RWPE1 (cell line): ENCODE results near the gene LMX1B.
A peak's percentile ranks its signal among the peaks of the same experiment; 100 is the strongest.

Experiments used
- CTCF ChIA-PET: fragments of 350-600 bp; sonication (Branson Sonifier 250); formaldehyde crosslinking; extraction: SDS; loops from one replicate; lab custom pipeline; 2021; lab: Yijun Ruan, JAX
- POLR2A ChIA-PET: fragments of 400-600 bp; formaldehyde crosslinking; extraction: SDS; loops from one replicate; lab custom pipeline; 2020; ENCODE audit warnings: antibody characterized with exemption; ENCODE audit not compliant: low non-redundant PET; lab: Yijun Ruan, JAX
- DNase-seq: peaks from one replicate; pipeline ENCODE4 v3.0.0; 2012; ENCODE audit warnings: low spot score
- H3K27ac ChIP-seq: fragments of 450-650 bp; 2 replicates; pipeline ENCODE4 v1.5.1; 2017
- TF ChIP-seq, protein P1 (sequence below): fragments of 450-650 bp; conservative IDR thresholded peaks from 2 replicates; pipeline ENCODE4 v1.5.1; 2017; ENCODE audit warnings: low read depth, mild to moderate bottlenecking

The LMX1B gene

DNA sequence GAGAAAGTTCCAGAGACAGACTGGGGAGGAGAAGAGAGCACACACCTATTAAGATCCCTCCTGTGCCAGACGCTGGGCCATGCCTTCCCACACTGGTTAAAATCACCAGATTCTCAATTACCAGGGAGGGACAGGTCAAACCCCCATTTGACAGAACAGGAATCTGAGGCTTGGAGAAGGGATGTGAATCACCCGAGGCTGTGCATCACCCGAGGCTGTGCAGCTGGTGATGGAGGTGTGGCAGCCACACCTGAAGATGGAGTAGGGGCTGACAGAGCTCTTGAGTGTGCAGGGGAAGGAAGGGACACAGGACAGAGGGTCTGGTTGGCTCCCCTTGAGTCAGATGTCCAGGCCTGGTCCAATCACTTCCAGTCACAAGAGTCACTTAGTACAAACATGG lies 70.6 kb downstream of the LMX1B start:
- no peak overlapping the region for H3K27ac ChIP-seq
- TF ChIP-seq, protein P1, sequence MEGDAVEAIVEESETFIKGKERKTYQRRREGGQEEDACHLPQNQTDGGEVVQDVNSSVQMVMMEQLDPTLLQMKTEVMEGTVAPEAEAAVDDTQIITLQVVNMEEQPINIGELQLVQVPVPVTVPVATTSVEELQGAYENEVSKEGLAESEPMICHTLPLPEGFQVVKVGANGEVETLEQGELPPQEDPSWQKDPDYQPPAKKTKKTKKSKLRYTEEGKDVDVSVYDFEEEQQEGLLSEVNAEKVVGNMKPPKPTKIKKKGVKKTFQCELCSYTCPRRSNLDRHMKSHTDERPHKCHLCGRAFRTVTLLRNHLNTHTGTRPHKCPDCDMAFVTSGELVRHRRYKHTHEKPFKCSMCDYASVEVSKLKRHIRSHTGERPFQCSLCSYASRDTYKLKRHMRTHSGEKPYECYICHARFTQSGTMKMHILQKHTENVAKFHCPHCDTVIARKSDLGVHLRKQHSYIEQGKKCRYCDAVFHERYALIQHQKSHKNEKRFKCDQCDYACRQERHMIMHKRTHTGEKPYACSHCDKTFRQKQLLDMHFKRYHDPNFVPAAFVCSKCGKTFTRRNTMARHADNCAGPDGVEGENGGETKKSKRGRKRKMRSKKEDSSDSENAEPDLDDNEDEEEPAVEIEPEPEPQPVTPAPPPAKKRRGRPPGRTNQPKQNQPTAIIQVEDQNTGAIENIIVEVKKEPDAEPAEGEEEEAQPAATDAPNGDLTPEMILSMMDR = no peak
- ChIA-PET POLR2A (no interaction called here), CTCF (no interaction called here)
- no peak for DNase-seq

DNA sequence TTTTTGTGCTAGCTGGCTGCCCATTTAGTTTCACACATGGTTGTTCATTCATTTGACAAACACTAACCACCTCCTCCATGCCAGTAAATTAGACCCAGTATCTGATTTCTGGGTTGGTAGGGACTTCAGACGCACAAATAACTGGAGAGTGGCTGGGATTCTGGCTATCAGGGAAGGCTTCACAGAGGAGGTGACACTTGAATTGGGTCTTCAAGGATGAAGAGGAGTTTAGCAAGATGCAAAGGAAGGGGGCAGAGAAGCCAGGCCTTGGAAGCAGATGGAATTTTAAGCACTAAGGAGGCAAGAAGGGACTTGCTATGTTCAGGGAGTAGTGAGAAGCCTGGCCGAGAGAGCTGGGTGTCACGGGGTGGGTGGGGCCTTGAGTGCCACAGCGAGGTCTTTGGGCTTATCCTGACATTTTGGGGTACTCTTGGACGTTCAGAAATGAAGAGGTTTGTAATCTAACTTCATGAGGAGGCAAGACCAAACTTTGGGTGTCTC lies 71.3 kb downstream of the LMX1B start:
- H3K27ac ChIP-seq = no peak overlapping the region
- CTCF ChIA-PET = interaction anchor here (0.6 kb wide), 1 partner anchor 40 kb away, joined by 3 read pairs; no protein-coding TSS in a partner anchor
- DNase-seq = no peak
- TF ChIP-seq, protein P1 = no peak
- POLR2A ChIA-PET = no interaction called here

- TF ChIP-seq, protein P1 = no peak
- no peak overlapping the region for H3K27ac ChIP-seq
- ChIA-PET POLR2A (no interaction called here), CTCF (interaction anchor here (0.5 to 3.3 kb wide), 4 partner anchors 18 to 573 kb away, joined by 3 to 9 read pairs (median 4); no protein-coding TSS in a partner anchor)
- DNase-seq = no peak
Measured at GRCh38 chr9:126687930-126688461, 74.3 kb downstream of the LMX1B start.

- no peak overlapping the region for H3K27ac ChIP-seq
- ChIA-PET CTCF (interaction anchor here (0.5 to 3.3 kb wide), 7 partner anchors 12 to 86 kb away, joined by 3 to 9 read pairs (median 5); no protein-coding TSS in a partner anchor), POLR2A (no interaction called here)
- DNase-seq = no peak
- TF ChIP-seq, protein P1 = no peak
Measured at GRCh38 chr9:126688617-126689016, 74.9 kb downstream of the LMX1B start.

GRCh38 chr9:126689027-126689825 lies 75.5 kb downstream of the LMX1B start:
- DNase-seq = no peak
- no peak overlapping the region for H3K27ac ChIP-seq
- CTCF ChIA-PET = interaction anchor here (0.5 to 3.3 kb wide), 25 partner anchors 8 to 1081 kb away, joined by 3 to 30 read pairs (median 4); no protein-coding TSS in a partner anchor
- POLR2A ChIA-PET = no interaction called here
- TF ChIP-seq, protein P1 = no peak

DNA sequence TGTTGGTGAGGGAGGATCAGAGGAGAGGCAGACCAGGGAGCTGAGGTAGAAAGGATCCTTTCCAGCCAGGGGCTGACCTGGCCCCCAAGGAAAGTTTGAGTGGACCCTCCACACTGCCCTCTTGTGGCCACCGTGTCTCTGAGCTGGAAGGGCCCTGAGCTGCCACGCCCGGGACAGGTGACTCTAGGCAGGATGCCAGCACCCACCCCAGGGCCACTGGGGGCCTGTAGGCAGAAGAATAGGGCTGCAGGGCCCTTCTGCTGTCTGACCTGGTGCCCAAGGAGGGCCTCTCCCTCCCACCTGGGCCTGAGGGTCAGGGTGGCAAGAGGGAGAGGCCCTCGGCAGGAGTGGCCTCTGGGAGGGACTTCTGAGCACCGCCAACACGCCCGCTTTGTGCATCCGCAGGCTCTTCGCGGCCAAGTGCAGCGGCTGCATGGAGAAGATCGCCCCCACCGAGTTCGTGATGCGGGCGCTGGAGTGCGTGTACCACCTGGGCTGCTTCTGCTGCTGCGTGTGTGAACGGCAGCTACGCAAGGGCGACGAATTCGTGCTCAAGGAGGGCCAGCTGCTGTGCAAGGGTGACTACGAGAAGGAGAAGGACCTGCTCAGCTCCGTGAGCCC lies 76.8 kb downstream of the LMX1B start:
- POLR2A ChIA-PET = no interaction called here
- TF ChIP-seq, protein P1 = peak; percentile 83
- no peak overlapping the region for H3K27ac ChIP-seq
- CTCF ChIA-PET = interaction anchor here (0.5 to 3.3 kb wide), 30 partner anchors 10 to 1082 kb away, joined by 3 to 30 read pairs (median 5); partner anchors contain the start of gene LMX1B
- DNase-seq = peak; percentile 72
